GM19397 (cell line): ENCODE measurements around the gene CYB561.

Experiments used
- ATAC-seq: cut with Tn5 transposase; IDR thresholded peaks from one replicate; pipeline ENCODE4 v1.9.1; 2021; ENCODE audit warnings: mild to moderate bottlenecking, moderate library complexity; ENCODE audit not compliant: unreplicated experiment

CYB561 gene

DNA sequence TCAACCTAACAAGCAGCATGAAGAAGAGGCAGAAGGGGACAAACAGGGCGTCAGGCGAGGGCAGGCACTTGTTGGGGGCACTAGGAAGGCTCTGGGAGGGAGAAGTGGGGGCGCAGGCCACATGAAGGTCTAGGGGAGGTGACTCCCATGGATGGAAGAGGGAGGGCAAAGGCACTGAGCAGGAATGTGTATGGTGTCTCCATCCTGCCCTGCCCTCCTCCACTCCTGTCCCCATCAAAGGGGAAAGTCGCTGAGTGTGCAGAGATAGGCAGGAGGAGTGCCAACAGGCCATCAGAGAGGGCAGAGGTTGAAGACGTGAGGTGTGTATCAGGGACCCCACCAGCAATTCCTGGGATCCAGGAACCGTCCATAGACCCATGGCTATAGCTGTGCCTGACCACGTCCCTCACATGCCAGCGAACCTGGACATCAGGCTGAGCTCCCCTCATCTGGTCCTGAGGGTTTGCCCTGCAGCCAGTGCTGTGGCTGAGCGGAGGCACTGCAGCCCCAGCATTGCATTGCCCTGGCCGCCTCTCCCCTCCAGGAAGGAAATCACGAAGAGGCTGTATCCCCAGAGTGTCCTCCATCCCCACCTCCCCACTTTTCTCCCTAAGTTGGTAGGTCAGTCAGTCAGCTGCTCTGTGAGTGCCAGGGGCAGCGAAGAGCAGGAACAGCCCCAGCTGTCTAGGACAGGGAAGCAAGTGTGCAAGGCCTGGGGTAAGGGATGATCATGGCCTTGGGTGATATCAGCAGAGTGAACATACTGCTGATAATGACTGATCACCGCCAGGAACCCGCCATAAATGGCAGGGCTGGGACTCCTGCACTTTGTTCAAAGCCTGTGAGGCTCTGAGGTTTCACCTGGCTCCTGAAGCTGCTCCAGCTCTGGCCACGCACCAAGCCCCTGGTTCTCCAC lies 6.2 kb upstream of the CYB561 start:
- ATAC-seq = no peak

GRCh38 chr17:63451150-63451549 lies 5.0 kb upstream of the CYB561 start:
- no peak for ATAC-seq

DNA sequence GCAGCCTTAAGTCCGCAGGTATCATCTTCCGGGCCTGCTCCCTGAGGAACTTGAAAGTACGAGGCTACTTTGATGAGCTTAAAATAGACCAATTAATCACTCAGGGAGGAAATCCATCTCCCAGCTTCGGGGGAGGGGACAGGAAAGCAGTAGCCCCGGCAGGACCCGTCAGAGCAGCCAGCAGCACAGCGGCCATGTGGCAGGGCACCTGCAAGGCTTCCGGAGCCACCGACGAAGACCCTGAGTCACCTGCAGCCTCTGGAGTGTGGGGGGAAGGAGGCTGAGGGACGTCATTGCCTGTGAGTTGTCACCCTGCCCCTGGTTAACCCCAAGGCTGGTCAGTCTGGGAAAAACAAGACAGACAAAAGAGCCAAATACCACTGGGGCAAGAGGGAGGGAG lies 4.4 kb upstream of the CYB561 start:
- no peak for ATAC-seq

DNA sequence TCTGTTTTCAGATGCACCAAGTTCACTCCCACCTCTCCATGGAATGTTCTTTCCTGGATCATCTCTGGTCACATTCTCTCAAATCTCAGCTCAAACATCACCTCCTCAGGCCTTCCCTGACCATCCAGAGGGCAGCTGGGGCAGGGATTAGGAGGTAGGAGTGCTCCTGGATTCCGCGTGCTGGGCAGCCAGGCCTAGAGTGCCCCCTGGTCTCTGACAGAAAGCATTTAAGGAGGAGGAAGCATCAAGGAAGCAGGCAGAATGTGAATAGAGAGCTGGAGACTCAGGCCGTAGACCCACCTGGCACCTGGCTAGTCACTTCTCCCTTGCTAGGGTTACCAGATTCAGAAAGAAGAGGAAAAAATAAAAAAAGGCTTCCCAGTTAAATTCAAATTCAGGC lies 2.5 kb upstream of the CYB561 start:
- no peak for ATAC-seq

- no peak for ATAC-seq
Measured at GRCh38 chr17:63447471-63448009, 1.4 kb upstream of the CYB561 start.

GRCh38 chr17:63446753-63447470 lies 806 bp upstream of the CYB561 start:
- peak; percentile 10 for ATAC-seq

- no peak for ATAC-seq
Measured at GRCh38 chr17:63445571-63445953, 544 bp downstream of the CYB561 start.

- no peak for ATAC-seq
Measured at GRCh38 chr17:63445065-63445464, 1.0 kb downstream of the CYB561 start.

DNA sequence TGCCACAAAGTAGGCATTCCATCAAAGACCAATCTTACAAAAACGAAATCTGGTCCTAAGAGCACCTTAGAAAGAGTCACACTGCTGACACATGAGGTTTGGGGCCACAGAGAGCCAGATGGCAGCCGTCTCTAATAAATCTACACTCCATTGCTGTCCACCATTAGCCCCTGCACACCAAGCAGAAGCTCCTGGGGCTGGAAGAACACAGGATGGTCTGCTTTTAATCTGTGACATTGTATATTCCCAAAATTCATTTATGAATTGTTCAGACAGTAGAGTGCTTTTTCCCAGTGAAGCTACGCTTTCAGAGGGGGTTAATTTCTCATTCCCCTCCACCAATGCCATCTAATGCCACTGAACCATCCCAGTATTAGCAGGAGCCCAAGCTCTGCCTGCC lies 1.6 kb downstream of the CYB561 start:
- no peak for ATAC-seq

- ATAC-seq = no peak
Measured at GRCh38 chr17:63443053-63443452, 3.1 kb downstream of the CYB561 start.

GRCh38 chr17:63442549-63443035 lies 3.5 kb downstream of the CYB561 start:
- ATAC-seq = no peak

DNA sequence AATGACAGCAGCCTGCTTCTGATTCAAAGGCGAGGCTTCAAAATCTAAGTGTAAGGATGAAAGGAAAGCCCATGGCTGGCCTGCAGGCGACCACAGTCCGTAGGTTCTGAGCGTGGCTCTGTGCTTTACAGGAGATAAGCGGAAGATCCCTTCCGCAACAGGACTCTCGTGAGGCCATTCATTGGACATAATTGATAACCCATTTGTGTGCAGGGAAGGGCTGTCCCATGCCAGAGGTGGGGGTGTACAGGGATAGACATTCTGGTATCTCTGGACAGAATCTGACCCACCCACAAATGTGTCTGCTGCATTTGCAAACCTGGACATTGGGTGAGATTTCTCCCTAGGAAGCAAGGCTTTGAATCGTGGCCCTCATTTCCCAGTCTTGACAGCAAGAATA lies 4.0 kb downstream of the CYB561 start:
- no peak for ATAC-seq

DNA sequence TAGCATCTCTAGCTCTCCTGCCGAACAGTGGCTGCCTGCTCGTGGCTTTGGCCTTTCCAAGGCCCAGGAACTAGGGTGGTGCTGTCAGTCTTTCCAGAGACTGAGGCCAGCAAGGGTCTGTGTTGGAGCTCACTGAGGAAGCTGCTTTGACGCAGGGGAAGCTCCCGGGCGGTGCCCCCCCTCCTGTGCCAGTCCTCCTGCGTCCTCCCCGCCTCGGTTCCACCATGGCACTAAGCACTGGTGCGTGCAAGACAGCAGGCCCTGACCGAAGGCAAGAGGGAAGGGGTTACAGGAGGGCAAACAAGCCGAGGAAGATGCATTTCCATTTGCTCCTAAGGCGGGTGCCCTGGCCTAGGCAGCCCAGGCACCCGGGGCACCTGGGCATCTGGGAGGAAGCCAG lies 4.5 kb downstream of the CYB561 start:
- ATAC-seq = no peak

GRCh38 chr17:63440770-63441335 lies 5.3 kb downstream of the CYB561 start:
- no peak for ATAC-seq

GRCh38 chr17:63440127-63440769 lies 5.9 kb downstream of the CYB561 start:
- ATAC-seq = no peak

DNA sequence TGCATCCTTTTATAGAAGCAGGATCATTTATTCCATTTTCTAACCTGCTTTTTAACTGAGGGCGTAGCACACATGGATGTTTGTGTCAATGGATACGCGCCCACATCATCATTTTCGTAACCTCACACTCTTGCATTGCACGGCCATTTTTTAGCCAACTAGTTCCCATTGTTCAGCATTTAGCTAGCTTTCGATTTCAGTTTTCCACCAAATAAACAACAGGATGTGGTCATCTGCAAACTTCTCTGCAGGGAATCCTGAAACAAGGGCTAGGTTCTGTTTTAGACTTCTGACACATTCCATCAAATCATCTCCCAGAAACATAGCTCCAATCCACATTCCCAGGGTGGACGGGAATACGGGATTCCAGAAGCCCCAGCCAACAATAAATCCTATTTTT lies 6.4 kb downstream of the CYB561 start:
- ATAC-seq = no peak

GRCh38 chr17:63438092-63439051 lies 7.7 kb downstream of the CYB561 start:
- ATAC-seq = no peak

DNA sequence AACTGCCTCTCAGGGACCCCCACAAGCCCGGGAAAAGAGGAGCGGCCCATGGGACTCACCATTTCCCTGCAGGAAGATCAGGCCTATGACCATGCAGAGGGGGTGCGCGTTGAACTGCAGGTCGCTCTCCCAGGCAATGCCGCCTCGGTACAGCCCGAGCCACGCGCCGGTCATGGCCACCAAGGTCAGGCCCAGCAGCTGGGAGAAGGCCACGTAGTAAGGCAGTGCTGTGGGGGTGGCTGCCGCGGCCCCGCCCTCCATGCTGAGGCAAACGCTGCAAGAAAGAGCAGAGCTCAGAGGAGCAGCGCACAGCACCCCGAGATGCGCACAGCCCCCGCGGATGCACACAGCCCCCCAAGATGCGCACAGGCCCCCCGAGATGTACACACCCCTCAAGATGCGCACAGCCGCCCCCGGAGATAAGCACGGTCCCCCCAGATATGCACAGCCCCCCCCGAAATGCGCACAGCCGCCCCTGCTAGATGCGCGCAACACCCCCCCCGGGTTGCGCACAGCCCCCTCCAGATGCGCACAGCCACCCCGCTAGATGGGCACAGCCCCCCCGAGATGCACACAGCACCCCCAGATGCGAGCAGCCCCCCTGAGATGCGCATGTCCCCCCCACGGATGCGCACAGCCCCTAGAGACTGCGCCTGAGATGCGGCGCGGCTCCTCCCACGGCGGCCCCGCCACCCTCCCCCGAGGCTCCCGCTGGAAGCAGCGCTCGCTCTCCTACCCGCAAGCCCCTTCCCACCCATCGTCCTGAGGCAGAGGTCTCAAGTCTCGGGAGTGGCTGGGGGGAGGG lies 8.6 kb downstream of the CYB561 start:
- ATAC-seq = no peak

DNA sequence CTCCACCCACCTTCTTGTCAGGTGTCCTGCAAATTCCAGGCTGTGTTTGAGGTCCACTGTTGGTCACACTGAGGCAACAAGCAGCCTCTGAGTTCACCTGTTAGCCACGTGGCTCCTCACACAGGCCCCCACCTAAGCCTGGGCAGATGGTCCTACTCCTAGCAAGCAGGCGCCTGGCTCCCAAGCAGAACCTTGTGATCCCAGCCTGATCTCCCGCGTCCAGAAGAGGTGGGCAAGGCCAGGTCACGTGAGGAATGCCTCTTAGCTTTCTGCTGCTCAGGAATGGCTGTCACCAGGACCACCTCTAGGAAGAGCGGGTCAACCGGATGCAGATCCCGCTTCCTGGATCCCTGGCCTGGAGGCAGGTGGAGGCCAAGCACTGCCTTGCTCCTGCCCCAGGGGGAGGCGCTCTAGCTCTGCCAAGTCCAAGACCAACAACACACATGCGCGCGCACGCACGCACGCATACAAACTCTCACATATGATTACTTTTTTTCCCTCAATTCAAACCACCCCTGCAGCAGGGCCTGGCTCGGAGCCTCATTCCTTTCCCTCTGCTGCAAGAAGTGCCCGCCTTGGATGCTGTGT lies 9.5 kb downstream of the CYB561 start:
- ATAC-seq = no peak
